H1 (cell line): ENCODE data around the gene CYP27C1. TPM values are rescaled to one million over a fixed set of nuclear protein-coding genes. Genes with fewer than 3 reads are reported as not detected.

Experiments
- CTCF ChIA-PET: fragments of 300-600 bp; sonication (Branson Sonifier 250); formaldehyde crosslinking; loops from one replicate; lab custom pipeline; 2021; ENCODE audit not compliant: partially characterized antibody; lab: Charles Lee
- POLR2A ChIA-PET: fragments of 300-600 bp; sonication (Branson Sonifier 250); formaldehyde crosslinking; loops from one replicate; lab custom pipeline; 2021; ENCODE audit warnings: inconsistent platforms; ENCODE audit not compliant: partially characterized antibody; lab: Charles Lee
- DNase-seq, 2 experiments: peaks; one replicate each; pipeline versions ENCODE4 v3.0.0 to v3.0.0-alpha.2; 2010 to 2022; ENCODE audit warnings: low spot score in 2 of 2, low read depth in 1 of 2, mixed read lengths in 1 of 2
- FAIRE-seq: peaks from 2 replicates; lab custom pipeline; 2011; peaks lifted over from hg19 to GRCh38; lab: Jason Lieb, UNC
- H2AFZ ChIP-seq: 2 replicates; pipeline ENCODE4 v1.8.1; 2012; ENCODE audit warnings: low read length, inconsistent platforms
- H2AK5ac ChIP-seq: 2 replicates; pipeline ENCODE4 v1.6.1; 2013; ENCODE audit warnings: low read depth, low read length
- H2BK120ac ChIP-seq: replicated peaks from 2 replicates; pipeline ENCODE3; 2013; ENCODE audit warnings: low read depth, low read length, inconsistent platforms
- H2BK12ac ChIP-seq: 2 replicates; pipeline ENCODE4 v1.6.1; 2013; ENCODE audit warnings: low read depth, low read length
- H2BK15ac ChIP-seq: 2 replicates; pipeline ENCODE4 v1.6.1; 2013; ENCODE audit warnings: low read length
- H2BK20ac ChIP-seq: 2 replicates; pipeline ENCODE4 v1.6.1; 2013; ENCODE audit warnings: low read length
- H2BK5ac ChIP-seq: 2 replicates; pipeline ENCODE4 v1.6.1; 2013; ENCODE audit warnings: low read depth, low read length
- H3K14ac ChIP-seq: 2 replicates; pipeline ENCODE4 v1.6.1; 2013; ENCODE audit warnings: inconsistent platforms; ENCODE audit not compliant: insufficient read length
- H3K18ac ChIP-seq: 2 replicates; pipeline ENCODE4 v1.6.1; 2013; ENCODE audit warnings: low read length; ENCODE audit errors: extremely low read depth
- H3K23ac ChIP-seq: 2 replicates; pipeline ENCODE4 v1.6.1; 2013; ENCODE audit warnings: inconsistent platforms; ENCODE audit not compliant: insufficient read length
- H3K23me2 ChIP-seq: 2 replicates; pipeline ENCODE4 v1.6.1; 2013; ENCODE audit warnings: low read depth, low read length
- H3K27ac ChIP-seq: 2 replicates; pipeline ENCODE4 v1.6.1; 2011; ENCODE audit warnings: low read depth, low read length, inconsistent platforms
- H3K27me3 ChIP-seq, 4 experiments: replicated peaks in 1 of 4; 1 replicate in 1 of 4; 2 replicates in 3 of 4; pipeline versions ENCODE4 v1.6.1 to v1.8.1; 2011 to 2013; ENCODE audit warnings: low read length in 3 of 4, mild to moderate bottlenecking in 3 of 4, inconsistent platforms in 2 of 4, mixed read lengths in 2 of 4, moderate library complexity in 1 of 4; ENCODE audit not compliant: control insufficient read depth in 3 of 4, insufficient read depth in 3 of 4; ENCODE audit errors: extremely low read depth in 1 of 4
- H3K36me3 ChIP-seq, 4 experiments: 2 replicates each; pipeline versions ENCODE4 v1.6.1 to v1.8.1; 2011 to 2013; ENCODE audit warnings: mild to moderate bottlenecking in 4 of 4, low read length in 3 of 4, moderate library complexity in 2 of 4, control low read depth in 1 of 4, inconsistent platforms in 1 of 4; ENCODE audit not compliant: insufficient read depth in 4 of 4, control insufficient read depth in 2 of 4
- H3K4ac ChIP-seq: replicated peaks from 2 replicates; pipeline ENCODE3; 2013; ENCODE audit warnings: low read length, low read depth, mixed read lengths, inconsistent platforms; ENCODE audit not compliant: insufficient read length
- H3K4me1 ChIP-seq, 4 experiments: replicated peaks in 1 of 4; 1 replicate in 1 of 4; 2 replicates in 3 of 4; pipeline versions ENCODE4 v1.6.1 to v1.8.1; 2011 to 2013; ENCODE audit warnings: low read length in 3 of 4, inconsistent platforms in 2 of 4, mixed read lengths in 1 of 4; ENCODE audit not compliant: insufficient read depth in 4 of 4, control insufficient read depth in 3 of 4
- H3K4me2 ChIP-seq, 2 experiments: 2 replicates each; pipeline versions ENCODE4 v1.6.1 to v1.8.1; 2011 to 2013; ENCODE audit warnings: low read depth in 2 of 2, low read length in 2 of 2, control low read depth in 1 of 2, inconsistent platforms in 1 of 2, mild to moderate bottlenecking in 1 of 2; ENCODE audit not compliant: insufficient read depth in 1 of 2
- H3K4me3 ChIP-seq, 4 experiments: fragments of 200-600, 300-600 bp in 1 of 4; sonication (generic), shearing (Covaris generic), sonication (Bioruptor Twin) in 1 of 4; 2 replicates each; pipeline versions ENCODE4 v1.5.1 to v1.8.1; 2011 to 2016; ENCODE audit warnings: low read length in 4 of 4, low read depth in 3 of 4, control low read depth in 2 of 4, inconsistent platforms in 2 of 4, mild to moderate bottlenecking in 2 of 4, mixed read lengths in 1 of 4, moderate library complexity in 1 of 4; ENCODE audit not compliant: insufficient read depth in 2 of 4; ENCODE audit errors: extremely low read depth in 1 of 4
- H3K56ac ChIP-seq: replicated peaks from 2 replicates; pipeline ENCODE3; 2013; ENCODE audit warnings: low read depth, mild to moderate bottlenecking, mixed read lengths, low read length, inconsistent platforms; ENCODE audit not compliant: insufficient read length
- H3K79me1 ChIP-seq: 2 replicates; pipeline ENCODE4 v1.6.1; 2013; ENCODE audit warnings: low read depth, low read length, control low read depth
- H3K79me2 ChIP-seq, 2 experiments: 2 replicates each; pipeline versions ENCODE4 v1.6.1 to v1.8.1; 2012 to 2013; ENCODE audit warnings: low read length in 2 of 2, mild to moderate bottlenecking in 2 of 2, inconsistent platforms in 1 of 2; ENCODE audit not compliant: insufficient read depth in 2 of 2, control insufficient read depth in 1 of 2
- H3K9ac ChIP-seq, 4 experiments: replicated peaks in 1 of 4; 1 replicate in 1 of 4; 2 replicates in 3 of 4; pipeline versions ENCODE4 v1.6.1 to v1.8.1; 2011 to 2013; ENCODE audit warnings: low read depth in 3 of 4, low read length in 3 of 4, control low read depth in 2 of 4, mild to moderate bottlenecking in 2 of 4, moderate library complexity in 2 of 4, inconsistent platforms in 1 of 4; ENCODE audit errors: extremely low read depth in 1 of 4
- H3K9me3 ChIP-seq, 2 experiments: 2 replicates each; pipeline versions ENCODE4 v1.6.1 to v1.8.1; 2012 to 2013; ENCODE audit warnings: mild to moderate bottlenecking in 2 of 2, moderate library complexity in 2 of 2, control low read depth in 1 of 2, inconsistent platforms in 1 of 2, low read depth in 1 of 2, low read length in 1 of 2, mixed read lengths in 1 of 2; ENCODE audit not compliant: insufficient read depth in 2 of 2
- H4K20me1 ChIP-seq, 2 experiments: replicated peaks in 1 of 2; 2 replicates each; pipeline versions ENCODE3 to v1.8.1; 2011 to 2013; ENCODE audit warnings: inconsistent platforms in 2 of 2, low read length in 2 of 2, mild to moderate bottlenecking in 1 of 2; ENCODE audit not compliant: insufficient read depth in 2 of 2, control insufficient read depth in 1 of 2
- H4K5ac ChIP-seq: 2 replicates; pipeline ENCODE4 v1.6.1; 2013; ENCODE audit warnings: low read length, low read depth, mixed read lengths, inconsistent platforms; ENCODE audit not compliant: insufficient read length
- H4K8ac ChIP-seq: 2 replicates; pipeline ENCODE4 v1.8.0; 2013; ENCODE audit warnings: mild to moderate bottlenecking, moderate library complexity, low read length, inconsistent platforms; ENCODE audit not compliant: insufficient read depth; ENCODE audit errors: extremely low read depth
- H4K91ac ChIP-seq: replicated peaks from 2 replicates; pipeline ENCODE3; 2013; ENCODE audit warnings: low read length, mixed read lengths, inconsistent platforms; ENCODE audit not compliant: insufficient read length
- ASH2L ChIP-seq: fragments of 200-600, 300-600 bp; sonication (generic); IDR thresholded peaks from one replicate; pipeline ENCODE4 v1.7.1; 2017; ENCODE audit warnings: low read length
- EP300 ChIP-seq, 2 experiments: IDR thresholded peaks; 1 replicate in 1 of 2; 2 replicates in 1 of 2; pipeline ENCODE4 v1.6.1; 2011 to 2012; ENCODE audit warnings: low read depth in 2 of 2, low read length in 2 of 2, mild to moderate bottlenecking in 2 of 2, borderline replicate concordance in 1 of 2, inconsistent platforms in 1 of 2, moderate library complexity in 1 of 2
- JUND ChIP-seq: IDR thresholded peaks from 2 replicates; pipeline ENCODE4 v1.6.1; 2011; ENCODE audit warnings: mild to moderate bottlenecking, improper control_type of control experiment, low read length
- SUZ12 ChIP-seq: fragments of 200-600 bp; sonication (generic); IDR thresholded peaks from 2 replicates; pipeline ENCODE4 v1.6.1; 2012; ENCODE audit warnings: mild to moderate bottlenecking, inconsistent platforms, low read length, moderate library complexity, mixed read lengths
- WGBS, 2 experiments: shearing (Covaris generic) in 1 of 2; methylation state at CpG; one replicate each; pipeline versions ENCODE4 v1.1.6 to v1.1.7; 2013 to 2015; ENCODE audit warnings: low lambda C conversion rate in 2 of 2, mixed read lengths in 2 of 2, inconsistent platforms in 1 of 2, low coverage in 1 of 2, missing lambda C conversion rate in 1 of 2; ENCODE audit not compliant: insufficient replicate concordance in 2 of 2, insufficient coverage in 1 of 2, insufficient read length in 1 of 2; ENCODE audit errors: extremely low coverage in 1 of 2, missing lambda C conversion rate in 1 of 2; 5-methylcytosine and 5-hydroxymethylcytosine counted together
- polyA plus RNA-seq, 7 experiments: library from polyadenylated mRNA; depleted of rRNA in 3 of 7; stranded (reverse) in 5 of 7; unstranded in 2 of 7; fragments of >200 nt in 5 of 7; fragments of 200-250 nt in 2 of 7; gene quantifications; 1 replicate in 5 of 7; 2 replicates in 1 of 7; 4 replicates in 1 of 7; pipeline versions ENCODE4 v1.2.1 to v1.2.3, GENCODE V29; 2011 to 2013; ENCODE audit warnings: missing spikeins in 2 of 7, mixed read lengths in 2 of 7
- total RNA-seq: library from RNA; stranded (reverse); fragmentation: NEBNext Ultra II Directional; extraction: Animal tissue kit (Norgen Biotek cat#: 25700); gene quantifications from 2 replicates; pipeline ENCODE4 v1.2.1, GENCODE V29; 2021
- TF ChIP-seq, protein P1 (sequence below): IDR thresholded peaks from 2 replicates; pipeline ENCODE4 v1.6.1; 2012; ENCODE audit warnings: inconsistent platforms

Gene CYP27C1
- total and polyA plus RNA-seq, 2 of the 8 experiments (the other 6 are each of a cell fraction or from before 2014, with no cell fraction given) = 1.3 to 3.2 TPM

GRCh38 chr2:127193164-127193966 lies 26.7 kb downstream of the CYP27C1 start:
- H3K9me3 ChIP-seq = no peaks in the 10 kb centered on the region
- H3K23me2 ChIP-seq = no peaks in the 10 kb centered on the region
- no peaks in the 10 kb centered on the region for H3K27me3 ChIP-seq
- H2BK120ac ChIP-seq = peak overlapping the region; percentile 21
- peak overlapping the region; percentile 42; the same call in 1 of the 2 replicates for H3K27ac ChIP-seq
- H2AK5ac ChIP-seq = no peak overlapping the region
- WGBS, 2 experiments = 77% methylated on average over 26 of the region's 26 CpGs; no CpG with 5 or more reads in 1 of the 2 experiments
- H3K56ac ChIP-seq = no peak overlapping the region
- no peaks in the 10 kb centered on the region for H3K79me1 ChIP-seq
- no peaks in the 10 kb centered on the region for H4K20me1 ChIP-seq
- H3K14ac ChIP-seq = no peak overlapping the region
- H3K18ac ChIP-seq = peak overlapping the region; percentile 96
- H3K79me2 ChIP-seq = no peaks in the 10 kb centered on the region
- 0 out of 2 replicates have a peak overlapping the region, but pooled peaks have one; percentile 8 for H4K8ac ChIP-seq
- POLR2A ChIA-PET = no interaction called here
- peak overlapping the region; percentile 68 for H2BK5ac ChIP-seq
- H3K36me3 ChIP-seq = no peaks in the 10 kb centered on the region; a peak in 1 of 8 replicates
- CTCF ChIA-PET = interaction anchor here (0.5 to 1.5 kb wide), 4 partner anchors 30 to 630 kb away, joined by 3 read pairs; no protein-coding TSS in a partner anchor
- no peak for TF ChIP-seq SUZ12
- TF ChIP-seq, protein P1, sequence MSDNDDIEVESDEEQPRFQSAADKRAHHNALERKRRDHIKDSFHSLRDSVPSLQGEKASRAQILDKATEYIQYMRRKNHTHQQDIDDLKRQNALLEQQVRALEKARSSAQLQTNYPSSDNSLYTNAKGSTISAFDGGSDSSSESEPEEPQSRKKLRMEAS = no peak
- TF ChIP-seq EP300 (IDR thresholded peaks at IDR 0.05; ENCODE audit: borderline replicate concordance in 1 of 2, low read depth in 2 of 2, low read length in 2 of 2) = no peak
- TF ChIP-seq ASH2L = peak; percentile 8
- no peak for TF ChIP-seq JUND
- peak overlapping the region; percentile 75 for H4K5ac ChIP-seq
- H3K4ac ChIP-seq = peak overlapping the region; percentile 74
- peak overlapping the region; percentile 79 for H4K91ac ChIP-seq
- H3K9ac ChIP-seq = no peak overlapping the region; a peak in 1 of 7 replicates
- no peak overlapping the region for H2AFZ ChIP-seq
- H3K4me3 ChIP-seq = peak overlapping the region in 1 of 4 experiments; percentile 4; a peak in 1 of 8 replicates
- DNase-seq (no peak), FAIRE-seq (no peak)
- peak overlapping the region in 1 of 2 experiments; percentile 15; a peak in 1 of 4 replicates for H3K4me2 ChIP-seq
- H2BK15ac ChIP-seq = no peak overlapping the region; the same call in 1 of the 2 replicates
- peak overlapping the region; percentile 94; the same call in 1 of the 2 replicates for H2BK12ac ChIP-seq
- H3K23ac ChIP-seq = no peak overlapping the region
- peaks cover 0 to 16% (median 8%) of the 10 kb centered on the region in 4 experiments; a peak in 6 of 7 replicates for H3K4me1 ChIP-seq
- H2BK20ac ChIP-seq = no peak overlapping the region
